ENCODE data around the gene HACL1. TPM values are rescaled to one million over a fixed set of nuclear protein-coding genes. Genes with fewer than 3 reads are reported as not detected.

The HACL1 gene
- polyA plus RNA-seq, 1 of the 3 experiments (the other 2 are of a cell fraction): 15.1 TPM

GRCh38 chr3:15601046-15601398, 347 bp downstream of the HACL1 start:
- H3K4me2 ChIP-seq: peak overlapping the region; percentile 95
- no peak for DNase-seq
- H3F3A ChIP-seq (replicated peaks; ENCODE audit: insufficient read depth): peaks cover 12% of the 10 kb centered on the region
- ChIA-PET CTCF (interaction anchor here (1.0 to 1.9 kb wide), 4 partner anchors 15 to 211 kb away, joined by 3 to 8 read pairs (median 4); no protein-coding TSS in a partner anchor), POLR2A (interaction anchor here (1.5 to 1.7 kb wide), 2 partner anchors 50 to 74 kb away, joined by 4 to 5 read pairs; no protein-coding TSS in a partner anchor)
- peak overlapping the region; percentile 99 for H3K4me3 ChIP-seq (ENCODE audit: low read depth in 2 of 2, low read length in 1 of 2)
- under 1% methylated on average over 18 of the region's 19 CpGs for WGBS (ENCODE audit: low lambda C conversion rate)
- no peak for TF ChIP-seq GATA2 (CRISPR knock-in tag; IDR thresholded peaks at IDR 0.05)
- TF ChIP-seq YY1 (IDR thresholded peaks at IDR 0.05; ENCODE audit: low read depth): 0 out of 2 replicates have a peak, but pooled peaks have one; percentile 14
- no peaks in the 10 kb centered on the region for H4K20me1 ChIP-seq (ENCODE audit: insufficient read depth)
- peaks cover 35 to 39% of the 10 kb centered on the region in 2 experiments for H3K36me3 ChIP-seq (replicated peaks in 1 of 2; ENCODE audit: control insufficient read depth in 1 of 2, insufficient read depth in 2 of 2, low read length in 1 of 2)
- H3K9me2 ChIP-seq: no peaks in the 10 kb centered on the region
- H3K79me2 ChIP-seq (ENCODE audit: insufficient read depth): peaks cover 33% of the 10 kb centered on the region
- peak overlapping the region; percentile 88 for H2AFZ ChIP-seq (ENCODE audit: low read depth)
- H3K4me1 ChIP-seq (ENCODE audit: control insufficient read depth in 1 of 2, insufficient read depth in 2 of 2, low read depth in 1 of 2, low read length in 1 of 2): peaks cover 14 to 15% of the 10 kb centered on the region in 2 experiments; a peak in 3 of 4 replicates
- no peaks in the 10 kb centered on the region for H3K27me3 ChIP-seq (ENCODE audit: insufficient read depth)
- peak overlapping the region; percentile 86 for H3K9ac ChIP-seq
- H3K9me3 ChIP-seq: no peaks in the 10 kb centered on the region
- peak overlapping the region; percentile 85 to 87 for H3K27ac ChIP-seq (ENCODE audit: low read depth in 2 of 2, low read length in 1 of 2)

GRCh38 chr3:15595955-15596354, 5.4 kb downstream of the HACL1 start:
- TF ChIP-seq EZH2phosphoT487 (IDR thresholded peaks at IDR 0.05; ENCODE audit: borderline replicate concordance, low read depth) (no peak), SMC3 (IDR thresholded peaks at IDR 0.05; ENCODE audit: low read depth, low read length) (no peak), RCOR1 (IDR thresholded peaks at IDR 0.05; ENCODE audit: low read length) (no peak), ZBTB33 (IDR thresholded peaks at IDR 0.05; ENCODE audit: borderline replicate concordance, low read depth) (no peak), GATA2 (CRISPR knock-in tag; IDR thresholded peaks at IDR 0.05) (no peak), RAD21 (IDR thresholded peaks at IDR 0.05; ENCODE audit: low read length) (no peak), EP300 (IDR thresholded peaks at IDR 0.05; ENCODE audit: borderline replicate concordance in 1 of 2, low read depth in 1 of 2, low read length in 1 of 2) (no peak), CHD2 (IDR thresholded peaks at IDR 0.05; ENCODE audit: low read length, partially characterized antibody) (no peak), RXRA (IDR thresholded peaks at IDR 0.05; ENCODE audit: borderline replicate concordance, low read depth) (no peak), NFIC (IDR thresholded peaks at IDR 0.05; ENCODE audit: borderline replicate concordance) (no peak), USF1 (IDR thresholded peaks at IDR 0.05; ENCODE audit: borderline replicate concordance, low read depth) (no peak), TCF12 (IDR thresholded peaks at IDR 0.05) (no peak), MAX (IDR thresholded peaks at IDR 0.05; ENCODE audit: low read depth) (no peak), POLR2AphosphoS5 (IDR thresholded peaks at IDR 0.05; ENCODE audit: low read depth, low read length) (no peak)
- Histone ChIP-seq H3K36me3 (replicated peaks in 1 of 2; ENCODE audit: control insufficient read depth in 1 of 2, insufficient read depth in 2 of 2, low read length in 1 of 2) (peaks cover 42 to 69% of the 10 kb centered on the region in 2 experiments), H2AFZ (ENCODE audit: low read depth) (no peak overlapping the region), H3K27me3 (ENCODE audit: insufficient read depth) (no peaks in the 10 kb centered on the region), H3K79me2 (ENCODE audit: insufficient read depth) (peaks cover 22% of the 10 kb centered on the region), H3K9ac (no peak overlapping the region), H4K20me1 (ENCODE audit: insufficient read depth) (no peaks in the 10 kb centered on the region), H3K4me3 (ENCODE audit: low read depth in 2 of 2, low read length in 1 of 2) (no peak overlapping the region), H3K27ac (ENCODE audit: low read depth in 2 of 2, low read length in 1 of 2) (no peak overlapping the region), H3F3A (replicated peaks; ENCODE audit: insufficient read depth) (peaks cover 22% of the 10 kb centered on the region), H3K9me2 (no peaks in the 10 kb centered on the region), H3K4me2 (no peak overlapping the region), H3K4me1 (ENCODE audit: control insufficient read depth in 1 of 2, insufficient read depth in 2 of 2, low read depth in 1 of 2, low read length in 1 of 2) (peaks cover 8 to 10% of the 10 kb centered on the region in 2 experiments; a peak in 3 of 4 replicates), H3K9me3 (no peaks in the 10 kb centered on the region)
- WGBS (ENCODE audit: low lambda C conversion rate): 91% methylated on average over 2 of the region's 2 CpGs
- POLR2A ChIA-PET: no interaction called here
- CTCF ChIA-PET: no interaction called here
- no peak for DNase-seq
